Measurements from ENCODE around the gene IL10RA. TPM values are rescaled to one million over a fixed set of nuclear protein-coding genes. Genes with fewer than 3 reads are reported as not detected.

The IL10RA gene
- total and polyA plus RNA-seq, 2 of the 4 experiments (the other 2 are of a cell fraction): 0.12 TPM; not detected in 1

GRCh38 chr11:118046964-118047700 is 60.9 kb downstream of the IL10RA start:
- no peak overlapping the region for H3K14ac ChIP-seq (replicated peaks; ENCODE audit: low read depth, low read length)
- CTCF ChIA-PET: no interaction called here
- BruUV-seq (replicated peaks): no TSS peak
- no peak overlapping the region for H2BK20ac ChIP-seq (ENCODE audit: low read depth, low read length)
- no peak overlapping the region for H4K91ac ChIP-seq (ENCODE audit: insufficient read depth, low read depth, low read length)
- H2AK9ac ChIP-seq (replicated peaks; ENCODE audit: low read depth, low read length, poor library complexity): no peak overlapping the region
- DNase-seq (no peak), ATAC-seq (ENCODE audit: low read depth) (no peak)
- no peak overlapping the region for H3K4me3 ChIP-seq (ENCODE audit: insufficient read depth, low read depth, low read length)
- no peak overlapping the region for H3K4ac ChIP-seq (ENCODE audit: low read depth, low read length)
- peaks cover 8% of the 10 kb centered on the region; the same call in 1 of the 2 replicates for H3K27me3 ChIP-seq (ENCODE audit: control insufficient read depth, insufficient read depth, low read length)
- dilution Hi-C loops (cut with HindIII; ENCODE audit: low sequenced_read_pairs, unreplicated experiment): no loop called here
- H3K4me1 ChIP-seq (ENCODE audit: control insufficient read depth, insufficient read depth, low read length): no peaks in the 10 kb centered on the region
- no peak for TF ChIP-seq FOS (IDR thresholded peaks at IDR 0.05; ENCODE audit: low read depth, low read length)
- TF ChIP-seq RAD21 (IDR thresholded peaks at IDR 0.05; ENCODE audit: low read length): no peak
- no peak for TF ChIP-seq MAFK (IDR thresholded peaks at IDR 0.05; ENCODE audit: low read depth, low read length)
- no peak for TF ChIP-seq MAZ (IDR thresholded peaks at IDR 0.05; ENCODE audit: borderline replicate concordance, low read depth, low read length)
- TF ChIP-seq RFX5 (IDR thresholded peaks at IDR 0.05; ENCODE audit: low read depth, low read length): no peak
- TF ChIP-seq USF2 (IDR thresholded peaks at IDR 0.05; ENCODE audit: low read depth, low read length): no peak
- no peak for TF ChIP-seq CTCF (conservative IDR thresholded peaks at IDR 0.05; ENCODE audit: low read depth, low read length)
- TF ChIP-seq CHD1 (IDR thresholded peaks at IDR 0.05; ENCODE audit: low read depth, low read length): no peak
- TF ChIP-seq POLR2A (IDR thresholded peaks at IDR 0.05; ENCODE audit: low read depth, low read length): no peak
- TF ChIP-seq ELK1 (IDR thresholded peaks at IDR 0.05; ENCODE audit: borderline replicate concordance, low read depth, low read length): no peak
- TF ChIP-seq CEBPB (IDR thresholded peaks at IDR 0.05; ENCODE audit: low read depth, low read length): no peak
- no peak for TF ChIP-seq RCOR1 (IDR thresholded peaks at IDR 0.05; ENCODE audit: insufficient replicate concordance, low read length)
- TF ChIP-seq NFE2L2 (IDR thresholded peaks at IDR 0.05; ENCODE audit: low read depth, low read length): no peak
- no peak for TF ChIP-seq MXI1 (IDR thresholded peaks at IDR 0.05; ENCODE audit: borderline replicate concordance, low read depth, low read length)
- TF ChIP-seq BHLHE40 (IDR thresholded peaks at IDR 0.05; ENCODE audit: low read depth, low read length): no peak
- TF ChIP-seq SMC3 (IDR thresholded peaks at IDR 0.05; ENCODE audit: low read depth, low read length): no peak
- H3K79me1 ChIP-seq (ENCODE audit: low read depth in 1 of 2, low read length in 2 of 2): no peaks in the 10 kb centered on the region
- H2AK5ac ChIP-seq (ENCODE audit: low read depth, low read length): no peak overlapping the region
- no peak overlapping the region for H3K4me2 ChIP-seq (ENCODE audit: low read depth, low read length)
- H2AFZ ChIP-seq (replicated peaks; ENCODE audit: low read length, poor library complexity): no peak overlapping the region
- no peak overlapping the region for H4K8ac ChIP-seq (ENCODE audit: low read depth in 2 of 2, low read length in 2 of 2)
- no peak overlapping the region for H3K18ac ChIP-seq (ENCODE audit: low read depth, low read length)
- no peak overlapping the region for H2BK5ac ChIP-seq (ENCODE audit: low read depth, low read length, poor library complexity, severe bottlenecking)
- H3K23ac ChIP-seq (ENCODE audit: low read depth, low read length): no peak overlapping the region
- H3K9me1 ChIP-seq (ENCODE audit: insufficient read depth, low read length): no peaks in the 10 kb centered on the region
- H3K36me3 ChIP-seq (ENCODE audit: control insufficient read depth, insufficient read depth, low read length): no peaks in the 10 kb centered on the region
- POLR2A ChIA-PET (ENCODE audit: unreplicated experiment): no interaction called here
- WGBS, 2 experiments (ENCODE audit: extremely low coverage in 2 of 2, insufficient read length in 1 of 2): no CpG with 5 or more reads among the region's 8 CpGs
- intact Hi-C loops (cut with micrococcal nuclease): no loop called here
- H2BK15ac ChIP-seq (ENCODE audit: low read depth, low read length): no peak overlapping the region
- in situ Hi-C loops (cut with MboI; ENCODE audit: low sequenced_read_pairs): no loop called here
- no peak overlapping the region for H2BK120ac ChIP-seq (ENCODE audit: low read depth, low read length)
- no peak overlapping the region for H4K5ac ChIP-seq (ENCODE audit: low read depth, low read length)
- H3K9ac ChIP-seq (ENCODE audit: low read depth, low read length): no peak overlapping the region
- no peaks in the 10 kb centered on the region for H4K20me1 ChIP-seq (ENCODE audit: insufficient read depth, low read length)
- no peaks in the 10 kb centered on the region for H3K9me3 ChIP-seq (ENCODE audit: control insufficient read depth, insufficient read depth, low read length)
- no peak overlapping the region for H3K56ac ChIP-seq (ENCODE audit: extremely low read depth, insufficient read depth, low read length)
- H3K27ac ChIP-seq (ENCODE audit: insufficient read depth, low read length): no peak overlapping the region
